Activated T-cell treated with anti-CD3 and anti-CD28 coated beads, Interleukin-2, amount 50 U/mL, for 48 hours (primary cell): ENCODE data around the gene GNG2.

Source experiments
- DNase-seq, 2 experiments: peaks; one replicate each; pipeline ENCODE4 v3.0.0-alpha.2; 2020

GNG2 gene

GRCh38 chr14:52000019-52000582 is 139.7 kb downstream of the GNG2 start:
- no peak for DNase-seq

DNA sequence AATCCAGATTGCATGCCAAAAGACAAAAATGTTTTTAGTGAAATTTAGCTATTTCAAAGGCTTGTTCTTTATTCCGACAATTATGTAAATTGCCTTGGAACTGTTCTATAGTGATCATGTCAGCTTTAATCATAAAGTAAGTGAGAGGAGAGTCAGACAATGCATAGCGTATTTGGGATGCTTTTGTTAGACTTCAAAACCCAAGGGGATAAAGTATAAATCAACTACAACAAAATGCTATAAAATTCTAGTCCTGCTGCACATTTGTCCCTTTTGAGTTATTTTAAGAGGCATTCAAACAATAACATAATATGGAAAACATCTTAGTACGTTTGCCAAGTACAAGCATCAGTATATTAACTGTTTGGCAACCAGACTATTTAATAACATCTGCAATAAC is 140.3 kb downstream of the GNG2 start:
- DNase-seq: no peak

GRCh38 chr14:52002542-52002941 is 142.1 kb downstream of the GNG2 start:
- no peak for DNase-seq

DNA sequence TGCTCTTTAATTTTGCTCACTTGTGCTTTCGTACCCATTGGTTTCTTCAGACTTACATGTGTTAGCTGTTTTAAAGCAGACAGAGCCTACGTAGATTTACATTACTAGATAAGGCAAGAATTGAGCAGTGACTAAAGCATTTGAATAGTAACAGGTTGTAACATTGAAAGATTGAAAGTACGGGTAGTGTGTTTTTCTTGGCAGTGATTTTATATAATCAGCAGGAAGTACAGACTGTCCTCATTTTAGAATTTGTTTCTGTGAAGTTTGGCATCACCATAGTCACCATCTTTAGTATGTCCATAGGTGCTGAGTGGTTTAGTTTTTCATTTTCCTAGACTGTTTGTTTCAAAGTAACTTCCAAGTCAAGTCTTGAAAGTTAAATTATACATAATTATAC is 142.9 kb downstream of the GNG2 start:
- no peak for DNase-seq

GRCh38 chr14:52005625-52006024 is 145.2 kb downstream of the GNG2 start:
- no peak for DNase-seq

DNA sequence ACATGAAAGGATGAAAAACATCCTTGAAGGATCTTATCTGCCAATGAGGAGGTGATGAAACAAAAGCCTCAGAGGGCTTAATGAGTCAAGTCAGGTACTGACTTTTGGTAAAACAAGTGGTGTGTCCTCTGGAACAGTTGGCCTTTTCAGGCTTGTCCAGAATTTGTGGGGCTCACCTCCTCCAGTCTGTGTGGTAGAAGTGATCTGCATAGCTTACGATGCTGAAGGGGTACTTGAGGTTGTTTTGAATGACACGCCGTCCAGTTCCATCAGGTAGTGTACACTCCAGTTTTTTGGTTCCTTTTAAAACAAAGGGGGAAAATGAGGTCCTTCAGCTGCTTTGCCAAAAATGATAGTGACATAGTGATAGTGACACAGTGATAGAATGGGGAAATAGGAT is 145.9 kb downstream of the GNG2 start:
- DNase-seq: no peak

- DNase-seq: no peak
Observed at GRCh38 chr14:52007211-52007610, 146.8 kb downstream of the GNG2 start.

DNA sequence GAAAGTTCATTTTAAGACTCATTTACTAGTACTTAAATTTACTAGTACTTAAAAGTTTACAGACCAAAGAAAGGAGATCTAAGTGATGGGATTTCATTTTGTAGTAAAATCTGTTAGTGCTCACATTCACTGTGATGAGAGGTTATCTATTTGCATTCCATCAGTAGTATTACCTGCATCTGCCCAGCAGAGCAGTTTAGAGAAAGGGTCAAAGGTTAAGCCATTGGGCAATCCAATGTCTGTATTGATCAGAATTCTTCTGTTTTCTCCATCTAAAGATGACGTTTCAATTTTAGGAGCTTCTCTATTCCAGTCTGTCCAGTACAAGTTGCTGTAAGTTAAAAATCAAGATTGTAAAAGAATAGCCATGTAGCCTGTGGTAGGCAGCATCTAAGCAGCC is 147.2 kb downstream of the GNG2 start:
- no peak for DNase-seq

GRCh38 chr14:52008136-52008535 is 147.7 kb downstream of the GNG2 start:
- DNase-seq: no peak

DNA sequence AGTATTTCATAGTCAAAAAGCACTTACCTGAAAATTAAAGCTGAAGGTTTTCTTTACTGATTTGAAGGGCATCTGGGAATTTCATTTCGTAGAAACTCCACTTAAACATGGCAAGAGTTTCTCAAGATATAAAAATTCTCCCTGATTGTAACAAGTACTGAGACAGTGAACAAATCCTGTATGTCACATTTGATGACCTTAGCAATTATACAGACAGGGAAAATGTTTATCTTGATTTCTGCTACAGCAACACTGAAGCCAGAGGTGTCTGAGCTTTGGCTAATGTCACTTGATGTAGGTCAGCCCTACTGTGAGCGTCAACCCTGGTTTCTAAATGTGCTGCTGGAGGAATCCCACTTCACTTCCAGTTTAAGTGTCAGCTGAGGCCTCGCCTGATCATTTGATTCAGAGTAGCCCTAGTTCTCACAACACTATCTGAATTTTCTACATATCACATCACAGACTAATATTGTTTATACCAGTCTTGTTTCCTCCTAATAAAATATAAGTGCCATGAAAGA is 149.8 kb downstream of the GNG2 start:
- DNase-seq: no peak

DNA sequence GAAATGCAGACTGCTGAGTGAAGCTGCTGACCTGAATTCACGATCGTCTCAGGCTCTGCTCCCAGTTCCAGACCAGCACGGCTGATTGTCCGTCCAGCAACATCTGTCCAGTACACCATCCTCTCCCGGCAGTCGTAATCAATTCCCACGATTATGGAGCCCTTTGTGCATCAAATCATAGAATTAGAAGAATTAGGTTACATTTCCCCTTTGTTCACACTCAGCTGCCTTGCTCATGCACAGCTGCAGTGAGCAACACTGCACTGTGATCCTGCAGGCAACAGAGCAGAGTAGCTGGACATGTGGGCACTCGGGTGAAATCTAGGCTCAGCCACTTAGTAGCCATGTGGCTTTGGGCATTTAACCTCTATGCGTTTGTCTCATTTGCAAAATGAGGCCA is 151.1 kb downstream of the GNG2 start:
- no peak for DNase-seq

- DNase-seq: no peak
Observed at GRCh38 chr14:52012635-52013034, 152.2 kb downstream of the GNG2 start.

DNA sequence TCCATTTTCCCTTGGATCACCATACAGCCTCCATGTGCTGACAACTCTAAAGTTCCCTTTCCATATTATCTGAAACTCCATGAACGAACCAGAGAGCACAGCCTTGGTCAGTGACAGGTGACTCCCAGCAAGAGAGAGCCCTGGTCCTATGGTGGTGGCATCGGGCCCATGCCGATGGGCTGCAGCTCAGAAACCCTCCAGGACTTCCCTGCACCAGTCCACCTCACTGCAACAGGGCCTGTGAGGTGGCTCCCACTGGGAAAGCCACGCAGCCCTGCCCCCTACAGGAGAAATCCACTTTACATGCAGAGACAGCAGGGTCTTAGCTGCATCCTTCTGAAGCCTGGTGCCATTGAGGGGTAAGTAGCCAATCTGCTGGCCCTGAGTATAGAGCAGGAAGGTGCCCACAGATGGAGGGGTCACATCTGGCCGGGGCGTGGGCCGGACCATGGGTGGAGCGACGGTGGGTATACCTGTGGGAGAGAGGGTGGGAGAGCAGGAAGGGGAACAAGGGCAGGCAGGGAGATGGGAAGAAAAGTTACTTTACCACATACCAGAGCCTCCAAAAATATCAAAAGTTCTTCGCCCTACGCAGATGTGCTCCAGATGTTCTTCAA is 153.7 kb downstream of the GNG2 start:
- no peak for DNase-seq

GRCh38 chr14:52014601-52015267 is 154.3 kb downstream of the GNG2 start:
- DNase-seq: no peak

GRCh38 chr14:52015411-52016030 is 155.1 kb downstream of the GNG2 start:
- DNase-seq: no peak

GRCh38 chr14:52018252-52018651 is 157.8 kb downstream of the GNG2 start:
- DNase-seq: no peak

- no peak for DNase-seq
Observed at GRCh38 chr14:52018970-52019369, 158.6 kb downstream of the GNG2 start.
